ENCODE results near the gene ABCC4.

Gene ABCC4

DNA sequence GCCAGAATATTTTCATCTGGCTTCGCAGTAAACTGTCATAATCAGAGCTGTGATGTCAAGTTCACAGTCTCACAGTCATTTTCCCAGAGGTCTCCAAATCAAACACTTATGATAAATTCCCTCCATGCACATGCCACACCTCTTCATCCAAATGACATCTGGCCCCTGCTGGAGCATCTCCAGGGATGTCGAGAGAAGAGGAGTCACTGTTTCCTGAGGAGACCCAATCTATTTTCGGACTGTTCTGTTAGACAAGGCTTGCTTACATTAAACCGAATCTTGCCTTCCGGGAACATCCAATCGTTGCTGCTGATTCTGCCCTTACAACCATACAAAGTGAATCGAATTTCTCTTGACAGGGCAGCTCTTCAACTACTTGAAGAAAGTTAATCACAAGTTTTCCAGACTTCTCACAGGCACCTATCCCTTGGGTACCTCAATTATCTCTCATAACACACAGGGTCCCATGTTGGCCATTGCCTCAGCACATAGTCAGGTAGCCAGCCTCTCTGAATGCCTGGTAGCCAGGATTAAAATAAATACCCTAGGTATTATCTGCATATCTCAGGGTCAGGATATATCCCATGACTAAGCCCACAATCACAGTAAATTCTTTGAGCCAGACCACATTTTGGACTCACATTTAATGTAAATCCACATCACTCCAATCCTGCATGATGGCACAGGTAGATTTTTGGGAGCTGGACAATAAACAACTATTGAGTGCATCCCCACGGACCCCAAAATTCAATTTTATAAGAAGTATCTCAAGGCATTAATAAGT is 182.5 kb downstream of the ABCC4 start:
- Histone ChIP-seq H3K4me1 (ENCODE audit: control insufficient read depth, low read length) (no peaks in the 10 kb centered on the region), H3K27ac (ENCODE audit: low read depth, low read length) (no peak overlapping the region), H3K36me3 (ENCODE audit: control insufficient read depth, low read length) (no peaks in the 10 kb centered on the region), H3K27me3 (ENCODE audit: control insufficient read depth, low read length) (no peaks in the 10 kb centered on the region), H3K9me2 (replicated peaks; ENCODE audit: control insufficient read depth, low read length) (no peaks in the 10 kb centered on the region), H3K4me3 (ENCODE audit: low read length) (no peak overlapping the region), H4K20me1 (ENCODE audit: control insufficient read depth, insufficient read depth, low read depth, low read length) (no peaks in the 10 kb centered on the region), H3K9me3 (ENCODE audit: control insufficient read depth, insufficient read depth, low read length) (no peaks in the 10 kb centered on the region), H3F3A (ENCODE audit: control insufficient read depth, insufficient read depth) (no peaks in the 10 kb centered on the region), H3K4me2 (ENCODE audit: low read length) (no peak overlapping the region), H3K79me2 (ENCODE audit: control insufficient read depth, low read length) (no peaks in the 10 kb centered on the region)
- TF ChIP-seq, protein P1, sequence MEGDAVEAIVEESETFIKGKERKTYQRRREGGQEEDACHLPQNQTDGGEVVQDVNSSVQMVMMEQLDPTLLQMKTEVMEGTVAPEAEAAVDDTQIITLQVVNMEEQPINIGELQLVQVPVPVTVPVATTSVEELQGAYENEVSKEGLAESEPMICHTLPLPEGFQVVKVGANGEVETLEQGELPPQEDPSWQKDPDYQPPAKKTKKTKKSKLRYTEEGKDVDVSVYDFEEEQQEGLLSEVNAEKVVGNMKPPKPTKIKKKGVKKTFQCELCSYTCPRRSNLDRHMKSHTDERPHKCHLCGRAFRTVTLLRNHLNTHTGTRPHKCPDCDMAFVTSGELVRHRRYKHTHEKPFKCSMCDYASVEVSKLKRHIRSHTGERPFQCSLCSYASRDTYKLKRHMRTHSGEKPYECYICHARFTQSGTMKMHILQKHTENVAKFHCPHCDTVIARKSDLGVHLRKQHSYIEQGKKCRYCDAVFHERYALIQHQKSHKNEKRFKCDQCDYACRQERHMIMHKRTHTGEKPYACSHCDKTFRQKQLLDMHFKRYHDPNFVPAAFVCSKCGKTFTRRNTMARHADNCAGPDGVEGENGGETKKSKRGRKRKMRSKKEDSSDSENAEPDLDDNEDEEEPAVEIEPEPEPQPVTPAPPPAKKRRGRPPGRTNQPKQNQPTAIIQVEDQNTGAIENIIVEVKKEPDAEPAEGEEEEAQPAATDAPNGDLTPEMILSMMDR (IDR thresholded peaks at IDR 0.05; ENCODE audit: low read depth, low read length, poor library complexity, severe bottlenecking), result no peak
- no peak for TF ChIP-seq EZH2phosphoT487 (IDR thresholded peaks at IDR 0.05; ENCODE audit: borderline replicate concordance, low read length)

DNA sequence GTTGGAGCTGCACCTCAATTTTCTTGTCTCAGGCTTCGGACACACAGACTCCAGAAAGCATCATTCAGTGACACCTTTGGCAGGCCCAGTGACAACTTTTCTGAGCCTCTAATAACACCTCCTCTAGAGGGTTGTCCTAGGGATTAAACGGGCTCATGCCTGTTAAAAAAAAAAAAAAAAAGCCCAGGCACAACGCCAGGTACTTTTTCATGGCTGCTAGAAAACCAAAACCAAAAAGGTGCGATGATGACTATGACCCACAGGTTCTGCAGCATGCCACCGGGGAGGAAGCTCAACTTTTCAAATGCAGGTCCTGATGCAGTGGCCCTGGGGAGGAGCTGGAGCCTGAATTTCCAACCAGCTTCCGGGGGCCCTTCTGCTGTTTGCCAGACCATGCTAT is 184.2 kb downstream of the ABCC4 start:
- H3K9me3 ChIP-seq (ENCODE audit: control insufficient read depth, insufficient read depth, low read length), result no peaks in the 10 kb centered on the region
- no peak overlapping the region for H3K27ac ChIP-seq (ENCODE audit: low read depth, low read length)
- H3K4me2 ChIP-seq (ENCODE audit: low read length), result no peak overlapping the region
- no peaks in the 10 kb centered on the region for H3F3A ChIP-seq (ENCODE audit: control insufficient read depth, insufficient read depth)
- no peaks in the 10 kb centered on the region for H4K20me1 ChIP-seq (ENCODE audit: control insufficient read depth, insufficient read depth, low read depth, low read length)
- H3K4me3 ChIP-seq (ENCODE audit: low read length), result no peak overlapping the region
- no peaks in the 10 kb centered on the region for H3K27me3 ChIP-seq (ENCODE audit: control insufficient read depth, low read length)
- no peaks in the 10 kb centered on the region for H3K9me2 ChIP-seq (replicated peaks; ENCODE audit: control insufficient read depth, low read length)
- no peaks in the 10 kb centered on the region for H3K79me2 ChIP-seq (ENCODE audit: control insufficient read depth, low read length)
- TF ChIP-seq, protein P1 (IDR thresholded peaks at IDR 0.05; ENCODE audit: low read depth, low read length, poor library complexity, severe bottlenecking), result no peak
- no peaks in the 10 kb centered on the region; the same call in 1 of the 2 replicates for H3K36me3 ChIP-seq (ENCODE audit: control insufficient read depth, low read length)
- H3K4me1 ChIP-seq (ENCODE audit: control insufficient read depth, low read length), result no peaks in the 10 kb centered on the region

DNA sequence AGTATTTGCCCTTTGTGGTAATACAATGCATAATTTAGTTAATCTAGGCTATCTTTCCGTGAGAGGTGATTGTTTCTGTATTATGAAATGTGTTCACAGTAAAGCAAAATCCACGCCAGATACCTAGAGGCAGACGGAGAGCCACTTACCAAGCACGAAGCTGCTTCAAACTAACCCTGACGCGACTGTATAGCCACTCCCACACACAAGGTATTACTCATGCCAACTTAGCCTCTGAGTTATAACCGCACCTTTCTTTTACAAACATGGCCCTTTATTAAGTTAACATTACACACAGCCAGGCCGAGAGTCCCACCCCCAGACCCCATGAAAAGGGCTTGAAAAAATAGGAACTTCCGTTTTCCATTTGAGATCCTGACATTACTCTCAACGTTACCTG is 185.7 kb downstream of the ABCC4 start:
- Histone ChIP-seq H3K9me3 (ENCODE audit: control insufficient read depth, insufficient read depth, low read length) (no peaks in the 10 kb centered on the region), H3K27me3 (ENCODE audit: control insufficient read depth, low read length) (no peaks in the 10 kb centered on the region), H3K4me1 (ENCODE audit: control insufficient read depth, low read length) (no peaks in the 10 kb centered on the region), H3K36me3 (ENCODE audit: control insufficient read depth, low read length) (no peaks in the 10 kb centered on the region; the same call in 1 of the 2 replicates), H4K20me1 (ENCODE audit: control insufficient read depth, insufficient read depth, low read depth, low read length) (no peaks in the 10 kb centered on the region), H3K4me3 (ENCODE audit: low read length) (no peak overlapping the region), H3F3A (ENCODE audit: control insufficient read depth, insufficient read depth) (no peaks in the 10 kb centered on the region), H3K9me2 (replicated peaks; ENCODE audit: control insufficient read depth, low read length) (no peaks in the 10 kb centered on the region), H3K27ac (ENCODE audit: low read depth, low read length) (no peak overlapping the region), H3K79me2 (ENCODE audit: control insufficient read depth, low read length) (no peaks in the 10 kb centered on the region), H3K4me2 (ENCODE audit: low read length) (no peak overlapping the region)
- no peak for TF ChIP-seq EZH2phosphoT487 (IDR thresholded peaks at IDR 0.05; ENCODE audit: borderline replicate concordance, low read length)
- TF ChIP-seq, protein P1 (IDR thresholded peaks at IDR 0.05; ENCODE audit: low read depth, low read length, poor library complexity, severe bottlenecking), result no peak
